ENCODE results near the gene MAP3K13.

DNA sequence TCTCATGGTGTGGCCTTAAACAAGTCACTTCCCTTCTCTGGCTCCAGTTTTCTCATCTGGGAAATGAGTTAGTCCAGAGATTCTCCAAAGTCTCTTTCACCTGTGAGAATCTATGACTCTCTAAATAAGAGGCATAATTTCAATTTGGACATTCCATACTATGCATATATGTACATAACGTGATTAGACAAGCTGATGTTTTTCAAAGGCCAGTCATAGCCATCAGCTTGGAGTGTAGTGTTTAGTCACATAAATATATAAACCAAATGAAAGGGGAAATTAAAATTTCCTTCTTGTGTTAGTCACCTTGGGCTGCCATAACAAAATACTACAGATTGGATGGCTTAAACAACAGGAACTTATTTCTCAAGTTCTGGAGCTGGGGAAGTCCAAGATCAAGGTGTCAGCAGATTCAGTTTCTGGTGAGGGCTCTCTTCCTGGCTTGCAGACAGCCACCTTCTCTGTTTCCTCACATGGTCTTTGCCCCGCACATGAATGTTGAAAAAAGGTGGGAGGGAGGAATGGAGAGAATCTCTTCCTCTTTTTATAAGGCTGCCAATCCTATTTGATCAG is 116.5 kb downstream of the MAP3K13 start:
- TF ChIP-seq CTCF (IDR thresholded peaks at IDR 0.05): no peak
- TF ChIP-seq POLR2A (IDR thresholded peaks at IDR 0.05): no peak

Measured in adrenal gland (tissue), 5 donors.